NCI-H1105 (cell line): ENCODE results near the gene DAZAP1.

Experiments
- DNase-seq: peaks from one replicate; lab custom pipeline; 2025; lab: John Stamatoyannopoulos, UW

DAZAP1 gene

GRCh38 chr19:1459479-1459878 lies 52.1 kb downstream of the DAZAP1 start:
- DNase-seq, result no peak

GRCh38 chr19:1460033-1460995 lies 52.9 kb downstream of the DAZAP1 start:
- no peak for DNase-seq

DNA sequence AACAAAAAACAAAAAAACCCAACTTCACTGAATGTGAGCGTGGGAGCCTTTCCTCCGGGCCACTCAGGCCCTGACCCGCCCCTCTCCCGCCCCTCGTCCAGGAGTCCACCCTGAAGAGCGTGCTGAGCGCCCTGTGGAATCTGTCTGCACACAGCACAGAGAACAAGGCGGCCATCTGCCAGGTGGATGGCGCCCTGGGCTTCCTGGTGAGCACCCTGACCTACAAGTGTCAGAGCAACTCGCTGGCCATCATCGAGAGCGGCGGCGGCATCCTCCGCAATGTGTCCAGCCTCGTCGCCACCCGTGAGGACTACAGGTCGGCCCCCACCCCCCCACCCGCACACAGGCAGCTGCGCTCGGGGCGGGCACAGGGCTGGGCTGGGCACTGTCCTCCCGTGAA lies 54.5 kb downstream of the DAZAP1 start:
- no peak for DNase-seq

- DNase-seq, result no peak
These were observed 58.0 kb downstream of the DAZAP1 start for GRCh38 chr19:1465191-1466016.

DNA sequence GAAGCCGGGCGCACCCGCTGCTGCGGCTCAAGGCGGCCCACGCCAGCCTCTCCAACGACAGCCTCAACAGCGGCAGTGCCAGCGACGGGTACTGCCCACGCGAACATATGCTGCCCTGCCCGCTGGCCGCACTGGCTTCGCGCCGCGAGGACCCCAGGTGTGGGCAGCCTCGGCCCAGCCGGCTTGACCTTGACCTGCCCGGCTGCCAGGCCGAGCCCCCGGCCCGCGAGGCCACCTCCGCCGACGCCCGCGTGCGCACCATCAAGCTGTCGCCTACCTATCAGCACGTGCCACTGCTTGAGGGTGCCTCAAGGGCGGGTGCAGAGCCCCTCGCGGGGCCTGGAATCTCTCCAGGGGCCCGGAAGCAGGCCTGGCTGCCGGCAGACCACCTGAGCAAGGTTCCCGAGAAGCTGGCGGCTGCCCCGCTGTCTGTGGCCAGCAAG lies 58.7 kb downstream of the DAZAP1 start:
- no peak for DNase-seq

DNA sequence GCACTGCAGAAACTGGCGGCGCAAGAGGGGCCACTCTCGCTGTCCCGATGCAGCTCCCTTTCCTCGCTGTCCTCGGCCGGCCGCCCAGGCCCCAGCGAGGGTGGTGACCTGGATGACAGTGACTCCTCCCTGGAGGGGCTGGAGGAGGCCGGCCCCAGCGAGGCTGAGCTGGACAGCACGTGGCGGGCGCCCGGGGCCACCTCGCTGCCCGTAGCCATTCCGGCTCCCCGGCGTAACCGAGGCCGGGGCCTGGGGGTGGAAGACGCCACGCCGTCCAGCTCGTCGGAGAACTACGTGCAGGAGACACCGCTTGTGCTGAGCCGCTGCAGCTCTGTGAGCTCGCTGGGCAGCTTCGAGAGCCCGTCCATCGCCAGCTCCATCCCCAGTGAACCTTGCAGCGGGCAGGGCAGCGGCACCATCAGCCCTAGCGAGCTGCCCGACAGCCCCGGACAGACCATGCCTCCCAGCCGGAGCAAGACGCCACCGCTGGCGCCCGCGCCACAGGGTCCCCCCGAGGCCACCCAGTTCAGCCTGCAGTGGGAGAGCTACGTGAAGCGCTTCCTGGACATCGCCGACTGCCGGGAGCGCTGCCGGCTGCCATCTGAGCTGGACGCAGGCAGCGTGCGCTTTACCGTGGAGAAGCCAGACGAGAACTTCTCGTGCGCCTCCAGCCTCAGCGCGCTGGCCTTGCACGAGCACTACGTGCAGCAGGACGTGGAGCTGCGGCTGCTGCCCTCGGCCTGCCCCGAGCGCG lies 59.3 kb downstream of the DAZAP1 start:
- no peak for DNase-seq

DNA sequence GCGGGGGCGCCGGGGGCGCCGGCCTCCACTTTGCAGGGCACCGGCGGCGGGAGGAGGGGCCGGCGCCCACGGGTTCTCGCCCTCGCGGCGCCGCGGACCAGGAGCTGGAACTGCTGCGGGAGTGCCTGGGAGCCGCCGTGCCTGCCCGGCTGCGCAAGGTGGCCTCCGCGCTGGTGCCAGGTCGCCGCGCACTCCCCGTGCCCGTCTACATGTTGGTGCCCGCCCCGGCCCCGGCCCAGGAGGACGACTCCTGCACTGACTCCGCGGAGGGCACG lies 59.8 kb downstream of the DAZAP1 start:
- DNase-seq, result no peak

DNA sequence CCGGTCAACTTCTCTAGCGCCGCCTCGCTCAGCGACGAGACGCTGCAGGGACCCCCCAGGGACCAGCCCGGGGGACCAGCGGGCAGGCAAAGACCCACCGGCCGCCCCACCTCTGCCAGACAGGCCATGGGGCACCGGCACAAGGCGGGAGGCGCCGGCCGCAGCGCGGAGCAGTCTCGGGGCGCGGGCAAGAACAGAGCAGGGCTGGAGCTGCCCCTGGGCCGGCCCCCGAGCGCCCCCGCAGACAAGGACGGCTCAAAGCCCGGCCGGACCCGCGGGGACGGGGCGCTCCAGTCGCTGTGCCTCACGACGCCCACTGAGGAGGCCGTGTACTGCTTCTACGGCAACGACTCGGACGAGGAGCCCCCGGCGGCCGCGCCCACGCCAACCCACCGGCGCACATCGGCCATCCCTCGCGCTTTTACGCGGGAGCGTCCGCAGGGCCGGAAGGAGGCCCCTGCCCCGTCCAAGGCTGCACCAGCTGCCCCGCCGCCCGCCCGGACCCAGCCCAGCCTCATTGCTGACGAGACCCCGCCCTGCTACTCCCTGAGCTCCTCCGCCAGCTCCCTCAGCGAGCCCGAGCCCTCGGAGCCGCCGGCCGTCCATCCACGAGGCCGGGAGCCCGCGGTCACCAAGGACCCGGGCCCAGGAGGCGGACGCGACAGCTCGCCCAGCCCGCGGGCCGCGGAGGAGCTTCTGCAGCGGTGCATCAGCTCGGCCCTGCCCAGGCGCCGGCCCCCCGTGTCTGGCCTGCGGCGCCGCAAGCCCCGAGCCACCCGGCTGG lies 60.3 kb downstream of the DAZAP1 start:
- DNase-seq, result no peak

DNA sequence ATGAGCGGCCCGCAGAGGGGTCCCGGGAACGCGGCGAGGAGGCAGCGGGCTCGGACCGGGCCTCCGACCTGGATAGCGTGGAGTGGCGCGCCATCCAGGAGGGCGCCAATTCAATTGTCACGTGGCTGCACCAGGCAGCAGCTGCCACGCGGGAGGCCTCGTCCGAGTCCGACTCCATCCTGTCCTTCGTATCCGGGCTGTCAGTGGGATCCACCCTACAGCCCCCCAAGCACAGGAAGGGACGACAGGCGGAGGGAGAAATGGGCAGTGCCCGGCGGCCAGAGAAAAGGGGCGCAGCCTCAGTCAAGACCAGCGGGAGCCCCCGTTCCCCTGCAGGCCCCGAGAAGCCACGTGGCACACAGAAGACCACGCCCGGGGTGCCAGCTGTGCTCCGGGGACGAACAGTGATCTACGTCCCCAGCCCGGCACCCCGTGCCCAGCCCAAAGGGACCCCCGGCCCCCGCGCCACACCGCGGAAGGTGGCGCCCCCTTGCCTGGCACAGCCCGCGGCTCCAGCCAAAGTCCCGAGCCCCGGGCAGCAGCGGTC lies 61.0 kb downstream of the DAZAP1 start:
- DNase-seq, result no peak

GRCh38 chr19:1468821-1469254 lies 61.5 kb downstream of the DAZAP1 start:
- no peak for DNase-seq

GRCh38 chr19:1469255-1470054 lies 62.1 kb downstream of the DAZAP1 start:
- peak; percentile 28 for DNase-seq

DNA sequence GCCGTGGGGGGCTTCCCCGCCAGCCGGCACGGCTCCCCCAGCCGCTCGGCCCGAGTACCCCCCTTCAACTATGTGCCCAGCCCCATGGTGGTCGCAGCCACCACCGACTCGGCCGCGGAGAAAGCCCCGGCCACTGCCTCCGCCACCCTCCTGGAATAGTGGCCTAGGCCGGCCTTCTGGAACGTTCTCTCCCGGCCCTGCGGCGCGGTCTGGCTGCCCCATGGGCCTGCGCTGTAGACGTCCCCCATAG lies 62.6 kb downstream of the DAZAP1 start:
- no peak for DNase-seq

- peak; percentile 82 for DNase-seq
These were observed 63.1 kb downstream of the DAZAP1 start for GRCh38 chr19:1470305-1471009.

GRCh38 chr19:1471010-1471514 lies 63.7 kb downstream of the DAZAP1 start:
- peak; percentile 65 for DNase-seq

DNA sequence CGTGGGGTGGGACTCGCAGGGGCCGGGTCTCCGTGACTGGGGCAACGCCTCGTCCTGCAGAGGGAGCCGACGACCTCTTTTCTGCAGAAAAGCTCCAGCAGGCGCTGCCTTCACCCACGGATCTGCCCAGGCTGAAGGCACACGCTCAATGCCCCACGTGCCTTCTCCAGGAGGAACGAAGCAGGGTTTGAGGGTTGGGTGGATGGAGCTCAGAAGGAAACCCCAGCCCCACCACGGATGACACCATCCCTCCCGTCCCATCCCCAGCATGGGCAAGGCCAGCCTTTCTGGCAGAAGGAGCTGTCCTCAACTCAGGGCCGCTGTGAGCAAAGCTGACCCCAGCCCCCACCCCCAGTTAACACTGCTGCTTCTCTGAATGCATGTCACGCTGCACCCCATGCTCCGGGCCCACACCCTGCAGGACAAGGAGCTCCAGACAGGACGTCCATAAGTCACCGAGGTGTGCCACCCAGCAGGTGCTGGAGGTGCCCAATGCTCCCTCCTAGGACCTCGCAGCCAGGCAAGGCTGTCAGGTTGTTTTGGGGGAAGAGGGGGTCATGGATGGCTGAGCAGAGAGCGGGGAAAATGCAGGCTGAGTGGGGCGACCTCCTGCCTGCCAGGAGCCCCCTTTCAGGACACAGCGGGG lies 64.3 kb downstream of the DAZAP1 start:
- DNase-seq, result no peak

DNA sequence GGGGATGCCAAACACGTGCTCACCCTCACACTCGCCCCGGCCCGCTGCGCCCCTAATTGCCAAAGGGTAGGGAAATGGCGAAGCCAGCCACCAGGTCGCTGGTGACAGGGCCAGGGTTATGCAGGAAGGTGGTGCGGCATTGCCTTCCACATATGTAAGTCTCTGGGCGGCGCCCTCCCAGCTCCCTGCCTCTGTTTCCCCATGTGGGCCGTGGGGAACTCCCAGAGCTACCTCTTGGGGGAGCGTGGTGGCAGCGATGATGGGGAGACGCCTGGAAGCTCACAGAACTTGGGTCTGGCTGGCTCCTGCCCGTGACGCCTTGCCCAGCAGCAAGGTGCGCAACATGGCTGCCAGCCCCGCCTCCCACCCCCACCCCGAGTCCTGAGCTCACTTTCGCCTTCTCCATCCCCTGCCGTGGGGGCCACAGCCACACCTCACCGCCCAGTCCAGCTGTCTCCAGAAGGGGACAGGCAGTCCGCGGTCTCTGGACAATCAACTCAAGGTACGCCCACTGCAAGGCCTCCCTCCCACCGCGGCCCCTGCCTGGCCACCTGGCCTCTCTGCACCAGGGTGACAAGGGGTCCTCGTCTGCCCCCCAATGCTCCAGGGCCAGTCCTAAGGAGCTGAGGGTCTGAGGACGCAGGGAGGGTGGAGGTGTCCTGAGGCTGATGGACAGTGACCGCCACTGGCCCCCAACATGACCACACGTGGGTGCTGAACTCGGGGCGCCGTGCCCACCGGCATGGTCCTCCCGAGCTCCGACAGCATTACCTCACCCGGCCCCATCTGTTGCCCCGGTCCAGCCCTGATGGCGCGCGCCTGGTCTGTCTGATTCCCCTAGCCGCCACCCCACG lies 65.1 kb downstream of the DAZAP1 start:
- no peak for DNase-seq

DNA sequence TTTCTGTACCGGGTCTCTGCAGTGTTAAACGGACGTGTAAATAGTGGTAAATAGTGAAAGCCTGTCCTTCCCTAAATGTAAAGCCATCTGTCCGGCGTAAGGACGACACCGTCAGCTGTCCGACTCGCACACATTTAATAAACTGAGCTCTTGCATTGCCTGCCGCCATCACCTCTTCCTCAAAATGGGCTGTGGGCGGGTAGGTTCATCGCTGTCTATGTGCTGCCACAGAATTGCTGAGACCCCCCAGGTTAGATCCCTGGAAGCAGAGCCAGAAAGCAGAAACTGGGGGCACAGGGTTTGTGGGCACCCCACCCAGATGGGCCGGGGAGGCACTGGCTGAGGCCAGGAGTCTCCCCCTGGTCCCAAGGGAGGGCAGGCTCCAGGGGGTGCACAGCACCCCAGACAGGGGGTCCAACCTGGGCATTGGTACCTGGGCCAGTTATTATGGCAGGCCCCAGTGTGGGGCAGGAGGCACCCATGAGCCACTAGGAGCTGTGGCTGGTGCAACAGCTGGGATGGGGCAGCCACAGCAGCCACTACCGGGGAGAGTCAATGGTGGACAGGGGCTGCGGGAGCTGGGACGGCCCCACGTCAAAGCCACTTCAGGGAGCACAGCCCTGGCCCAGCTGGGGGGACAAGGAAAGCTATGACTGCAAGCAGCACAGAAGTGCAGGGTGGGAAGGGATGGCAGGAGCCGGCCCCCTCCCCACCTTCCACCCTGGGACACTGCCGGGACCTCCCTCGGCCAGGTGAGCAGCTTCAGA lies 65.9 kb downstream of the DAZAP1 start:
- no peak for DNase-seq
